H1 (cell line): ENCODE data around the gene FAM204A.

Experiments
- BRCA1 ChIP-seq: IDR thresholded peaks from 2 replicates; pipeline ENCODE4 v1.6.1; 2012; ENCODE audit warnings: low read depth, low read length, improper control_type of control experiment
- CTCF ChIP-seq, 3 experiments: IDR thresholded peaks; 1 replicate in 2 of 3; 2 replicates in 1 of 3; pipeline versions ENCODE4 v1.5.1 to v1.6.1; 2011; ENCODE audit warnings: low read length in 3 of 3, mild to moderate bottlenecking in 3 of 3, inconsistent platforms in 2 of 3, low read depth in 1 of 3, moderate library complexity in 1 of 3; ENCODE audit not compliant: insufficient read depth in 1 of 3; ENCODE audit errors: control extremely low read depth in 1 of 3
- NRF1 ChIP-seq: IDR thresholded peaks from 2 replicates; pipeline ENCODE4 v1.6.1; 2011; ENCODE audit warnings: mild to moderate bottlenecking, low read depth, low read length, improper control_type of control experiment
- RAD21 ChIP-seq, 2 experiments: IDR thresholded peaks in 1 of 2; conservative IDR thresholded peaks in 1 of 2; 2 replicates each; pipeline ENCODE4 v1.6.1; 2011; ENCODE audit warnings: low read depth in 2 of 2, low read length in 2 of 2, improper control_type of control experiment in 1 of 2, inconsistent platforms in 1 of 2, mild to moderate bottlenecking in 1 of 2, moderate library complexity in 1 of 2
- RBBP5 ChIP-seq: IDR thresholded peaks from 2 replicates; pipeline ENCODE4 v1.7.1; 2012; ENCODE audit warnings: low read depth, mild to moderate bottlenecking, inconsistent platforms, low read length, moderate library complexity, borderline replicate concordance
- ZNF274 ChIP-seq: IDR thresholded peaks from 2 replicates; pipeline ENCODE4 v1.7.0; 2012; ENCODE audit warnings: low read length, borderline replicate concordance; ENCODE audit errors: extremely low read depth
- TF ChIP-seq, protein P1 (sequence below): fragments of 300-600 bp; sonication (generic); IDR thresholded peaks from 2 replicates; pipeline ENCODE4 v1.7.1; 2012; ENCODE audit warnings: low read length, moderate library complexity, mild to moderate bottlenecking, inconsistent platforms; ENCODE audit not compliant: insufficient replicate concordance

- TF ChIP-seq, protein P1, sequence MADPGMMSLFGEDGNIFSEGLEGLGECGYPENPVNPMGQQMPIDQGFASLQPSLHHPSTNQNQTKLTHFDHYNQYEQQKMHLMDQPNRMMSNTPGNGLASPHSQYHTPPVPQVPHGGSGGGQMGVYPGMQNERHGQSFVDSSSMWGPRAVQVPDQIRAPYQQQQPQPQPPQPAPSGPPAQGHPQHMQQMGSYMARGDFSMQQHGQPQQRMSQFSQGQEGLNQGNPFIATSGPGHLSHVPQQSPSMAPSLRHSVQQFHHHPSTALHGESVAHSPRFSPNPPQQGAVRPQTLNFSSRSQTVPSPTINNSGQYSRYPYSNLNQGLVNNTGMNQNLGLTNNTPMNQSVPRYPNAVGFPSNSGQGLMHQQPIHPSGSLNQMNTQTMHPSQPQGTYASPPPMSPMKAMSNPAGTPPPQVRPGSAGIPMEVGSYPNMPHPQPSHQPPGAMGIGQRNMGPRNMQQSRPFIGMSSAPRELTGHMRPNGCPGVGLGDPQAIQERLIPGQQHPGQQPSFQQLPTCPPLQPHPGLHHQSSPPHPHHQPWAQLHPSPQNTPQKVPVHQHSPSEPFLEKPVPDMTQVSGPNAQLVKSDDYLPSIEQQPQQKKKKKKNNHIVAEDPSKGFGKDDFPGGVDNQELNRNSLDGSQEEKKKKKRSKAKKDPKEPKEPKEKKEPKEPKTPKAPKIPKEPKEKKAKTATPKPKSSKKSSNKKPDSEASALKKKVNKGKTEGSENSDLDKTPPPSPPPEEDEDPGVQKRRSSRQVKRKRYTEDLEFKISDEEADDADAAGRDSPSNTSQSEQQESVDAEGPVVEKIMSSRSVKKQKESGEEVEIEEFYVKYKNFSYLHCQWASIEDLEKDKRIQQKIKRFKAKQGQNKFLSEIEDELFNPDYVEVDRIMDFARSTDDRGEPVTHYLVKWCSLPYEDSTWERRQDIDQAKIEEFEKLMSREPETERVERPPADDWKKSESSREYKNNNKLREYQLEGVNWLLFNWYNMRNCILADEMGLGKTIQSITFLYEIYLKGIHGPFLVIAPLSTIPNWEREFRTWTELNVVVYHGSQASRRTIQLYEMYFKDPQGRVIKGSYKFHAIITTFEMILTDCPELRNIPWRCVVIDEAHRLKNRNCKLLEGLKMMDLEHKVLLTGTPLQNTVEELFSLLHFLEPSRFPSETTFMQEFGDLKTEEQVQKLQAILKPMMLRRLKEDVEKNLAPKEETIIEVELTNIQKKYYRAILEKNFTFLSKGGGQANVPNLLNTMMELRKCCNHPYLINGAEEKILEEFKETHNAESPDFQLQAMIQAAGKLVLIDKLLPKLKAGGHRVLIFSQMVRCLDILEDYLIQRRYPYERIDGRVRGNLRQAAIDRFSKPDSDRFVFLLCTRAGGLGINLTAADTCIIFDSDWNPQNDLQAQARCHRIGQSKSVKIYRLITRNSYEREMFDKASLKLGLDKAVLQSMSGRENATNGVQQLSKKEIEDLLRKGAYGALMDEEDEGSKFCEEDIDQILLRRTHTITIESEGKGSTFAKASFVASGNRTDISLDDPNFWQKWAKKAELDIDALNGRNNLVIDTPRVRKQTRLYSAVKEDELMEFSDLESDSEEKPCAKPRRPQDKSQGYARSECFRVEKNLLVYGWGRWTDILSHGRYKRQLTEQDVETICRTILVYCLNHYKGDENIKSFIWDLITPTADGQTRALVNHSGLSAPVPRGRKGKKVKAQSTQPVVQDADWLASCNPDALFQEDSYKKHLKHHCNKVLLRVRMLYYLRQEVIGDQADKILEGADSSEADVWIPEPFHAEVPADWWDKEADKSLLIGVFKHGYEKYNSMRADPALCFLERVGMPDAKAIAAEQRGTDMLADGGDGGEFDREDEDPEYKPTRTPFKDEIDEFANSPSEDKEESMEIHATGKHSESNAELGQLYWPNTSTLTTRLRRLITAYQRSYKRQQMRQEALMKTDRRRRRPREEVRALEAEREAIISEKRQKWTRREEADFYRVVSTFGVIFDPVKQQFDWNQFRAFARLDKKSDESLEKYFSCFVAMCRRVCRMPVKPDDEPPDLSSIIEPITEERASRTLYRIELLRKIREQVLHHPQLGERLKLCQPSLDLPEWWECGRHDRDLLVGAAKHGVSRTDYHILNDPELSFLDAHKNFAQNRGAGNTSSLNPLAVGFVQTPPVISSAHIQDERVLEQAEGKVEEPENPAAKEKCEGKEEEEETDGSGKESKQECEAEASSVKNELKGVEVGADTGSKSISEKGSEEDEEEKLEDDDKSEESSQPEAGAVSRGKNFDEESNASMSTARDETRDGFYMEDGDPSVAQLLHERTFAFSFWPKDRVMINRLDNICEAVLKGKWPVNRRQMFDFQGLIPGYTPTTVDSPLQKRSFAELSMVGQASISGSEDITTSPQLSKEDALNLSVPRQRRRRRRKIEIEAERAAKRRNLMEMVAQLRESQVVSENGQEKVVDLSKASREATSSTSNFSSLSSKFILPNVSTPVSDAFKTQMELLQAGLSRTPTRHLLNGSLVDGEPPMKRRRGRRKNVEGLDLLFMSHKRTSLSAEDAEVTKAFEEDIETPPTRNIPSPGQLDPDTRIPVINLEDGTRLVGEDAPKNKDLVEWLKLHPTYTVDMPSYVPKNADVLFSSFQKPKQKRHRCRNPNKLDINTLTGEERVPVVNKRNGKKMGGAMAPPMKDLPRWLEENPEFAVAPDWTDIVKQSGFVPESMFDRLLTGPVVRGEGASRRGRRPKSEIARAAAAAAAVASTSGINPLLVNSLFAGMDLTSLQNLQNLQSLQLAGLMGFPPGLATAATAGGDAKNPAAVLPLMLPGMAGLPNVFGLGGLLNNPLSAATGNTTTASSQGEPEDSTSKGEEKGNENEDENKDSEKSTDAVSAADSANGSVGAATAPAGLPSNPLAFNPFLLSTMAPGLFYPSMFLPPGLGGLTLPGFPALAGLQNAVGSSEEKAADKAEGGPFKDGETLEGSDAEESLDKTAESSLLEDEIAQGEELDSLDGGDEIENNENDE: no peak
- TF ChIP-seq CTCF (IDR thresholded peaks at IDR 0.05; ENCODE audit: control extremely low read depth in 1 of 3, insufficient read depth in 1 of 3, low read depth in 1 of 3, low read length in 3 of 3) (peak in 1 of 3 experiments; percentile 30; a peak in 1 of 4 replicates), RAD21 (IDR thresholded peaks at IDR 0.05 in 1 of 2, conservative IDR thresholded peaks at IDR 0.05 in 1 of 2; ENCODE audit: low read depth in 2 of 2, low read length in 2 of 2) (peak; percentile 39 to 40), ZNF274 (no peak), NRF1 (no peak), RBBP5 (no peak), BRCA1 (no peak)
Observed at GRCh38 chr10:118342638-118343020, 505 bp upstream of the FAM204A start.
